GM21723 (cell line): Measurements from ENCODE around the gene IL1RAPL2.
"Not testable (repeated sequence)": the region's sequence is repeated elsewhere in the genome, so short reads cannot be mapped to it uniquely, and the experiment has no call there.

ENCODE experiments used
- ATAC-seq: cut with Tn5 transposase; IDR thresholded peaks from one replicate; pipeline ENCODE4 v1.9.1; 2021; ENCODE audit warnings: mild to moderate bottlenecking, moderate library complexity; ENCODE audit not compliant: unreplicated experiment

The IL1RAPL2 gene

DNA sequence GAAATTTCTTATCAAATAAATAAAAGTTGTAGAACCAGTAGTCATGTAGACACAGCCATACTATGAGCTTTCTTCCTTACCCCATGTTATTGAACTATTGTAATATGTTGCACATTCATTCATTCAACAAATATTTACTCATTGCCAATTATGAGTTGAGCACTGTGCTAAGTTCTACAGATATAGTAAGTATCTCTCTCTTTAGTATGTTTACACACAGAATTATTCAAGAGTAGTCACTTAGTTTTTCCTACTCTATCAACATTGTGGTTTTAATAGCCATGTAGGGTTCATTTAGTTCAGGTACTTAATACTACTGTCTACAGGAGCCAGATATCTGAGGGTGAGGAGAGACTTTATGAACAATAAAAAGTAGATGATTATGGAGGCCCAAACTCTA lies 568.3 kb downstream of the IL1RAPL2 start:
- no peak for ATAC-seq

DNA sequence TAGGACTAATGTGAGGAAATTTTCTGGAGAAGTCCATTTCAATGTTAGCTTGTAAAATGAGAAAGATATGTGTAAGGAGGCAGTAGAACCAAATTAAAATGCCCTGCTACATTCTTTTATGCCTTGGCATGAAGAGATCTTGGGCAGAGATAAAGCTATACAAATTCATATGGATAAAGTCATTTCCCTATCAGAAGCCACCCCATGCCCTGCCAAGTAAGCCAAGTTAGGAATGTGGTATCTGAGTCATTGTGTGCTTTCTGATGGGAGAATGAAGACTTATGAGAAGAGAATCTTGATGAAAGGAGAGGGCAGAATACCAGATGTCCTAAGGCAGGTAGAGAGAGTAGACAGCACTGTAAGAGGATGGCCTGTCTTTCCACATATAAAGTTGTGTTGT lies 570.8 kb downstream of the IL1RAPL2 start:
- no peak for ATAC-seq

DNA sequence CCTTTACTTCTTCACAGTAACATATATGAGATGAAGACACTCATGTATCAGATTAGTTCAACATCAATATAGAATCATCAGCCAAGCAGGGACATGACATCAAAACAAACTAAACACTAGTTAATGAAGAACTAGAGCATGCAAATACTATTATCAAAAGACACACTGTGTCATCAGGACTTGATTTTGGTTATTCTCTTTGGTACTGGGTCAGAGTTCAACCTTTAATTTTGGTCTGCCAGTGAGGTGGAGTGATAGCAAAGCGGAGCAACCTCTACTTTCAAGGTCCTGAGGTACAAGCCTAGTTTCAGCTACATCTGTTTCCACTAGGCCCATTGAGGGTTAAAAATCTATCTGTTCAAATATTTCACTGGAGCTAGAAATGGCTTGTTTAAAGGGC lies 584.0 kb downstream of the IL1RAPL2 start:
- no peak for ATAC-seq

DNA sequence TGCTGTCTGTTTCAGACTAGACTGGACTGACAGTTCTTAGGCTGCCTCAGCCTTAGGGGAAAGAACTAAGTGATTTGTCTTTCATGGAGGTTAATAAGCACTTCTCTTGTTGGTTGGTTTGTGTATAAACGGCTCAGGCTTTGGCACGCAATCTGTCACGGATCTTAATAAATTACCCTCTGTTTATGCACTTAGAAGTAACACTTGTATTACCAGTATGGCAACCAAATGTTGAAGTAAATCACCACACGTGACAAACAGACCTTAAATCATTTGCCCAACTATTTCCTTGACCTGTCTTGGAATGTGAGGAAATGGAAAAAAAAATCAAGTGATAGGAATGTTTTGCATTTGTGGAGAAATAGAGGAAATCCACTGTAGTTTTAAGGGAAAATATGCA lies 584.6 kb downstream of the IL1RAPL2 start:
- ATAC-seq, result no peak

DNA sequence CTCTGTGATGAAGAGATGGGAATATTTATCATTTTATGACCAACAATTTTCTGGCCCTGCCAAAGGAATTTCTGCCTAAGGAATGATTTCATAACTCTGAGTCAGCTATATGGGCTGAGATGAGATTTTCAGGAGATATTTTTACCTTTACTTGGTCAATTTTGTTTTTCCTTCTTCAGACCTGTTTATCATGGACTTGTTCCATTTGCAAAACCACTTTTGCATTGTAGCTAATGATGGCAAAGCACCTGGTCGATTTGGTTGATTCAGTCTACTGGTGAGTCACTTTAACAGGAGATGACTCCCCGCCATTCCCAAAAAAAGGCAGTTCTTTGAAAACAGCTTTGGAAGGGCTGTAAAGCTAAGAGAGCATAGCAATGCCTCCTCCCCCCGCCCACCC lies 601.2 kb downstream of the IL1RAPL2 start:
- ATAC-seq, result no peak

DNA sequence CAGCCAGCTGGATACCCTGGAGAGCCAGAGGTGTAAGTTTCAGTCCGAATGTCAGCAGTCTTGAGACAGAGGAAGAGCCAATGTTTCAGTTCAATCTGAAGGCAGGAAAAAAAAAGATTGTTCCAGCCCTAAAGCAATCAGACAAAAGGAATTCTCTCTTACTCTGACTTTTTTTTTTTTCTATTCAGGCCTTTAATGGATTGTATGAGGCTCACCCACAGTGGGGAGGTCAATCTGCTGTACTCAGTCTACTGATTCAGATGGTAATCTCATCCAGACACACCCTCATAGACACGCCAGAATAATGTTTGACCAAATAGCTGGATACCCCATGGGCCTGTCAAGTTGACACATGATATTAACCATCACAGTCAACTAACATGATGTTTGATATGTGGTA lies 602.6 kb downstream of the IL1RAPL2 start:
- no peak for ATAC-seq

DNA sequence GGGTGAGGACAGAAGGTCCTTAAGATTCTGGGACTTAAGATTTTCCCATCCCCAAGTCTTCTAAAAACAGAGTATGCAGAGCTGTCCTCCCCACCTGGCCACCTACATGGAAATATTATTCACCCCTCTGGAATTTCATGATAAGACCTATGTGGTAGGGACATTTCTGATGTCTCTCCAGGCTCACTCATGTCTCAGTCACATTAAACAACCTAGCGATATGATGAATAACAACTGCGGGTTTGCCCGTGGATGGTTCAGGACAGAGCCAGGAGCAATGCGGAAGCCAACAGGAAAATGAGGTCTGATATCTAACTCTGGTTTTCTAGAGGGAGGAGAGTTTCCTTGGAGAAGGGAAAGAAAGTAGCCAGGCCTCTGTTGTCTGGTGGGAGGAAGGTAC lies 607.1 kb downstream of the IL1RAPL2 start:
- ATAC-seq, result no peak

DNA sequence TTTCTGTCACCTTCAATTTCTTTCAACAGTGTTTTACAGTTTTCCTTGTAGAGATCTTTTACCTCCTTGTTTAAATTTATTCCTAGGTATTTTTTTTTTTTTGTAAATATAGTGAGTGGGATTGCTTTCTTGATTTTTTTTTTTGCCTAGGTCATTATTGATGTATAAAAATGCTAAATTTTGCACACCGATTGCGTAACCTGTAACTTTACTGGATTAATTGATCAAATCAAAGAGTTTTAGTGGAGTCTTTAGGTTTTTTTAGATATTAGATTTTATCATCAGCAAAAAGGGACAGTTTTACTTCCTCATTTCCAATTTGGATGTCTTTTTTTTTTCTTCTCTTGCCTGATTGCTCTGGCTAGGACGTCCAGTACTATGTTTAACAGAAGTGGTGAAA lies 613.6 kb downstream of the IL1RAPL2 start:
- no peak for ATAC-seq

DNA sequence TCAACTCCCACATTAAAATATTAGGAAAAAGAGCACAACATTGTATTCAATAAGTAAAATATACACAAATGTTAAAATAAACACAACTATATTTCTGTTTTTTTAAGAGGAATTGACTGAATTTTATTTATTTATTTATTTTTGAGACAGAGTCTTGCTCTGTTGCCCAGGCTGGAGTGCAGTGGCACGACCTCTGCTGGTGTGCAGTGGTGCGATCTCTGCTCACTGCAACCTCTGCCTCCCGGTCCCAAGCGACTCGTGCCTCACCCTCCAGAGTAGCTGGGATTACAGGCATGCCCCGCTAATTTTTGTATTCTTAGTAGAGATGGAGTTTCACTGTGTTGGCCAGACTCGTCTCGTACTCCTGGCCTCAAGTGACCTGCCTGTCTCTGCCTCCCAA lies 623.1 kb downstream of the IL1RAPL2 start:
- ATAC-seq, result no peak

DNA sequence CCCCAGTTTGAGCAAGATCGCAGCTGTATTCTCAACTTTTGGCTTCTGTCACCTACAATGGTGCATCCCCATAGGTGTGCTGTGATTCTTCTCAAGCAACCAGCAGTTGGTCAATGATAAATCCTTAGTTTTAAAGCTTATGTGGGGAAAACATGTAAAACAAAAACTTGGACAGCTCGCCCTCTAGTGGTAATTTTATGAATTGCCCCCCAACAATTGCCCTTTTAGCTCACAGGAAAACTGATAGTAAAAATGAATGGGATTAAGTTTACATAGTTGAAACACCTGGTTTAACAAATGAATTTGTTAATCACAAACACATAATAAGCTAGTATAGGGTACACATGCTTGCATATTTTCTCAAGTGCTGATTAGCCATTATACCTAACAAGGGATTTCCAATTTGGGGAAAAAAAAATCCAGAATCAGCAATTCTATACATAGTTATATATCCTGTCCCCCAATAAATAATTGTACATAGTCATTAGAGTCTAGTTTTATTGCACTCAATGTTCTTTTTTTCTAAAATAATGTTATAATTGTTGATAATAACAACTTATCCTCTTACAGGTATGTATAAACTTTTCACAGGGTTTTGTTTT lies 624.4 kb downstream of the IL1RAPL2 start:
- peak; percentile 54 for ATAC-seq

DNA sequence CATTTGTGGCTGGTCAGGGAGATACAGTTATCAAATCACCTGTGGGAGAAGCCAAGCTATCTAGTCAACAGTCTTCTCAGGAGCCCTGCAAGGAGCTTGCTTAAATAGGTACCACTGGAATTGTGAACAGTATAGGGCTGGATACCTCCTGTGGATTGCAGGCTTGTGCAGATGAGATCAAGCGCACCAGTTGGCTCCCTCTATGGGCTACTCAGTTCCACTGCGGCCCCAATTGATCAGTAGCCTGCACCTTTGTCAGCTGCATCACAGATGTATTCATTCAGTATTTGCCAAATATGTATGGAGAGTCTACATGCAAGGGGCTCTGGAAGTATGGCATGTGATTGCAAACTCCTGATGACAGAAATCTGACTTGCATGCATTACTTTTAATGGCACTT lies 625.9 kb downstream of the IL1RAPL2 start:
- ATAC-seq, result no peak

DNA sequence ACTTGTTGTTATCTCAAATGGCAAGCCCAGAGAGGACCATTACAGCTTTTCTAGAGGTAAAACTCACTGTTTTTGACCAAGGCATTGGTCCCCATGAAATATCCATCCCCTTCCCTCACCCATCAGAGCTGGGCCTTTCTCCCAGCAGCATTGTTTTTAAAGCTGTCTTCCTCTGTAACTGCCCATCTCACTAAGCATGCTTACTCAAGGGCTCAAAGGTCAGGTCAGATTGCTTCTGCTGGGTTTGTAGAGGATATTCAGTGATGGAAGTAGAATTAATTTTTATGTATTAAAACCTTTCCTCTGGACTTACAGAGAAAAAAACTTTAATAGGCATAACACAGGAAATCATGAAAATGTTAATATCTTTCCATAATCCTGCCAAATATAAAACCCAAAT lies 643.4 kb downstream of the IL1RAPL2 start:
- ATAC-seq, result no peak

DNA sequence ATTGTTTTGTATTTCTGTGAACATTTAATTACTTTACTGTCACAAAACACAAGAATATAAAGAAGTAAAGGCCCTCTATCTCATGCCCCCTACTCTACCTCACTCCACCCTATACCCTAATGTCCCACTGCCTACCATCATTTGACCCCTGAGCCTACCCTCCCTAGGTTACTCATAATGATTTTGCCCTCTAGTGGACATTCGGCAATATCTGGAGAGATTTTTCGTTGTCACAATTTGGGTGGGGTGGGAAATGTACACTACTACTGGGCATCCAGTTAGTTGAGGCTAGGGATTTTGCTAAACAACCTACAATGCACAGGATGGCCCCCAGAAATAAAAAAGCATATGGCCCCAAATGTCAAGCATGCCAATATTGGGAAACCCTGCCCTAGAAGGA lies 644.3 kb downstream of the IL1RAPL2 start:
- no peak for ATAC-seq

DNA sequence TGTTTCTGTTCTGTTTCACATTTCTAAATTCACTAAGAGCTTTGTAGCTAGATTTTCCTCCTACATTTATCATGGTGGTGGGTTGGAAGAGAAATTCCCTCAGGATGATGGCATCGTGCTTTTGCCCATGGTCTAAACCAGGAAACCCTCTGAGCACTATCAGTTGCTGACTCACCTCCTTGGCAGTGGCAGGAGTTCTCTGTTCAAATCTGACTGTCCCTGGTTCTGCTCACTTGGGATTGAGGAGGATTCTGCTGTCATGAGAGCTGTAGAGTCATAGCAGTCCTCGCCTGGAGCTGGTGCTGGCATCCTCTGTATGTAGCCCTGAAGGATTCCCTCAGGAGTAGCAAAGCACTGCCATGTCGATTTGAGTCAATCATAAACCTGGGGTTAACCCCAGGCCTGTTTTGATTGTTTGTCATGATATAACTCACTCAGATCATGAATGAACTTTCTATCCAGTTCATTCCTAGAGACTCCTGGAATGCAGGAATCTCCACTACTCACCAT lies 645.1 kb downstream of the IL1RAPL2 start:
- ATAC-seq, result no peak

DNA sequence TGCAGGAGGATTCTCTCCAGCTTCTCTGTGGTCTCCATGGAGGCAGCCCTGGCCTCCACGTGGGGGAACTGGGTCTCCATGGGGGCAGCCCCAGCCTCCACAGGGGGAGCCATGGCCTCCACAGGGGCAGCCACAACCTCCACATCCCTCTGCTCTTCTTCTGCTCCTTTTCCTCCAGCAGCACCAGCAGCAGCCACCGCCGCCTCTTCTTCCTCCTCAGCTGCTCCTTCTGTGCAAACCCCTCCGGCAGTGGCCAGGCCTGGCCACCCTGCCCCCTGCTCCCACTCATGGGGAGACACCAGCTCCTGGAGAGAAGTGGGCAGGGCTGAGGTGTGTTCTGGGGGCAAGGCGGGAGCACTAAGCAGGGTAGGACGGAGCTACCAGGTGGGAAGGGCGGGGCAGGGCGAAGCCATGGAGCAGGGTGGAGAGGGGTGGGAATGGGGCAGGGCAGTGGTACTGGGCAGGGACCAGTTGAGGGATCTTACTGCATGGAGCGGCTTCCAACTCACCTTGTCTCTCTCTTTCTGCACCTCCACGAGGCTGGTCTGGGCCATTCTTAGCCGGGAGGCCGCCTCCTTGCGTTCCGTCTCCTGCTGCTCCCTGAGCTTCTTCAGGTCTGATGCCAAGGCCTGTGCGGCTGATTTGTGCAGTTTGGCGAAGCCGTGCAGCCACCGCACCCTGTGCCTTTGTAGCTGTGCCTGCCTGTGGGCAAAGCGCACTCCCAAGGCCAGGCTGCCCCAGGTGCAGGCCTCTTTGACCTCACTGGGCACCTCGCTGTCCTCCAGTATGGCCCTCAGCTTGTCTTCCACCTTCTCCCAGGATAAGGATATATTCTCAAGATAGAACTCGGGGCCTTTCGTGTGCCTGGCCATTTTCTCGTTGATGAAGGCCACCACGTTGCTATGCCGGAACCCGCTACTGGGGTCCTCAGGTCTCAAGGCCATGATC lies 653.7 kb downstream of the IL1RAPL2 start:
- no peak for ATAC-seq

DNA sequence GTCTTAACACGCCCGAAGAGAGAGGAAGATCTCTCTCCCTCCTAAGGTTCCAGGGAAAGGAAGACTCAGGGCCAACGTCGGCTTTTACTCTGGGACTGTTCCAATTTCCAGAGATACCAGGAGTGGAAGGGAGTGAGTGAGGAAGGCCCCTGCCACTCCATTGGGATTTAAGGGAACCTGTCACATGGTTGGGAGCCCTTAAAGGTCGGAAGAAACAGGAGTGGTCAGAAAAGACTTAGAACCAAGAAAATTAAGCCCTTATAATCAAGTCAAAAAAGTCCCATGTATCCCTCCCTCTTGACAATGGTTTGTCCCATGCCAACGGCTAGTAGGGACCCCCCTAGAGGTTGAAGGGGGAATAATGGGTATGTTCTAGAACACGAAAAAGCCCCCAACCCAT lies 654.6 kb downstream of the IL1RAPL2 start, which contains the start of gene TEX13A:
TSS of gene TEX13A (minus strand) at position 59 of the 400 bp plus-strand sequence. CDS start 297 bp downstream, outside the sequence.
- ATAC-seq, result no peak

DNA sequence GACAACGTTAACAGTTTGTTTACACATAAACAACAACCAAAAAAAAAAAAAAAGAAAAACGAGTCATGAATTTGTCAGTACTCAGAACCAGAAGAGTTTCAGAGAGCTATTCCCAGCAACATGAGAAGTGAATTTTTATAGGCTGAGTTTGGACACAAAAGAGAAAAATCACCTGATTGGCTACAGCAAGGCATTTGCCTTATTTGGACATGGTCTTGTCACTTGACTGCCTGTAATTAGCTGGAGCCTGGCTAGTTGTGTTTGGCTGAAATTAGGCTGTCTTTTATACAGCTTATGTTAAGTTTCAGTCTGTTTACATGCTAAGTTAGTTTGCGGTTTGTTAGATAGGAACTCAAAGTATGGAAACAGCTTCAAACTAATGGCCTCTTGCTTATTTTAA lies 655.4 kb downstream of the IL1RAPL2 start:
- ATAC-seq, result no peak

DNA sequence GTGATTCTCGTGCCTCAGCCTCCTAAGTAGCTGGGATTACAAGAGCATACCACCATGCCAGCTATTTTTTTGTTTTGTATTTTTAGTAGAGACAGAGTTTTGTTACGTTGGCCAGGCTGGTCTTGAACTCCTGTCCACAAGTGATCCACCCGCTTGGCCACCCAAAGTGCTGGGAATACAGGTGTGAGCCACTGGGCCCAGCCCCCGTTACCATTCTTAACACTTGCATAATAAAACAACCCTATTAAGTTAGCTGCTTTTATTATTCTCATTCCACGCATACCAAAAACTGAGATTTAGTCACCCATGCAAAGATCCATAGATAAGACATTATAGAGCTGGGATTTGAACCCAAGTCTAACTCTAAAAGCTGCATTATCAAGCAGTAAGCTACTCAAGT lies 660.5 kb downstream of the IL1RAPL2 start:
- ATAC-seq, result no peak

DNA sequence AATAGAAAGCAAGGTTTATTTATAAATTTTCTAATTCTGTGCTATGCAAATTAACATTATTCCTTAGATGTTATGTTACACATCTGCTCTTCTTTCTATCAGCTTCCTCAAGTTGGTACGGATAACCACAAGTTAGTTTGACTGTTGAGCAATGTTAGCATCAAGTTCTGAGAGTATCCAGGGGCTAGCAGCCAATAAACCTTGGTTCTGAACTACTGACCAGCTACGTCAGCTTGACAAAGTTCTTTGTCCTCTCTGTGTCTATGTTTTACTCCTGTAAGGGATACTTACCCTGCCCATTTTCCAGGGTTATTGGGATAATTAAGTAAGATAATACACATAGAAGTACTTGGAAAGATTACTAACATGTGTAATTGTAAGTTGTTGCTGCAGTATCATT lies 662.6 kb downstream of the IL1RAPL2 start:
- no peak for ATAC-seq

DNA sequence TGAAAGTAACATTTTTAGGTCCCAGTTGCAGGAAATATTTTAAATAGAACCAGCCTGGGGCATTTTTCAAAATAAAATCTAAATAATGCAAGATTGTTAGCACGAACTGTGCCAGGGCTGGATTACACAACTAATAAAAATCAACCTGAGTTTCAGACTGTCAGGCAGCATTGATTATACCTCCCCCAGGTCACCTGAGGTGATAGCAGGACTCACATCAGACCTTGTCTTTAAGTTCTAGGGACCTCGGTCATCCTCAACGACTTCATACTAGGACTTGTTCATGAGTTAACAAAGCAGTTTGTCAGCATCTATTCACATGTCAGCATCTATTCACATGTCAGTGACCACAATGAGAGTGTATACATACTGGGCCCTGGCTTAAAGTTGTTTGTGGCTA lies 663.1 kb downstream of the IL1RAPL2 start:
- no peak for ATAC-seq

DNA sequence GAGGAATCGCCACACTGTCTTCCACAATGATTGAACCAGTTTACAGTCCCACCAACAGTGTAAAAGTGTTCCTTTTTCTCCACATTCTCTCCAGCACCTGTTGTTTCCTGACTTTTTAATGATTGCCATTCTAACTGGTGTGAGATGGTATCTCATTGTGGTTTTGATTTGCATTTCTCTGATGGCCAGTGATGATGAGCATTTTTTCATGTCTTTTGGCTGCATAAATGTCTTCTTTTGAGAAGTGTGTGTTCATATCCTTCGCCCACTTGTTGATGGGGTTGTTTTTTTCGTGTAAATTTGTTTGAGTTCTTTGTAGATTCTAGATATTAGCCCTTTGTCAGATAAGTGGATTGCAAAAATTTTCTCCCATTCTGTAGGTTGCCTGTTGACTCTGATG lies 671.4 kb downstream of the IL1RAPL2 start:
- not testable (repeated sequence) for ATAC-seq

DNA sequence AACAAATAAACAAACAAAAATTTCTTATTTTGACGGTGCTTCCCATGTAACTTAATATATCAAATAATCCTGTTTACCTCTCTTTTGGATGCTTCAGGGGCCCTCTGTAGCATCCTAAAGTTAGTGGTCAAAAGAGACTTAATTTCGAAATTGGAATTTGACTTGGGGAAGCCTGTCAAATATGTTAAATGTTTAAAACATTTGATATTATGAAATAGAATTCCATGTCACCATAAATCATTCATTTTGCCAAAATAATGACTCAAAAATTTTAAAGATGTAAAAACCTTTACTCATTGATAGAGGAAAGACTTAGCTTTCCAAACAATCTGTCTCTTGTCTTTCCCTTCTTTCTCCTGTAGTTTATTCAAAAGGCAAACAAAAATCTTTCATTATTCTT lies 675.1 kb downstream of the IL1RAPL2 start:
- ATAC-seq, result no peak
